K562 (cell line): ENCODE results near the gene NACC1. TPM values are rescaled to one million over a fixed set of nuclear protein-coding genes. Genes with fewer than 3 reads are reported as not detected.

ENCODE experiments used
- AFF1 ChIP-seq, 2 experiments: fragments of 450-650 bp; IDR thresholded peaks; 2 replicates each; pipeline ENCODE4 v1.6.1; 2018; ENCODE audit warnings: mild to moderate bottlenecking in 2 of 2, low read depth in 1 of 2; ENCODE audit not compliant: partially characterized antibody in 2 of 2
- CAMTA2 ChIP-seq: fragments of 250-450 bp; sonication (Bioruptor Pico); conservative IDR thresholded peaks from 2 replicates; pipeline ENCODE4 v1.5.1; 2022
- CGGBP1 ChIP-seq: fragments of 250-450 bp; sonication (Bioruptor Pico); IDR thresholded peaks from 2 replicates; pipeline ENCODE4 v1.9.0; 2021; ENCODE audit warnings: mild to moderate bottlenecking
- CHCHD3 ChIP-seq: fragments of 250-450 bp; sonication (Bioruptor Pico); IDR thresholded peaks from 2 replicates; pipeline ENCODE4 v2.1.2; 2022; ENCODE audit warnings: mild to moderate bottlenecking
- HDAC2 ChIP-seq: fragments of 450-650 bp; IDR thresholded peaks from 2 replicates; pipeline ENCODE4 v1.6.1; 2016; ENCODE audit warnings: mild to moderate bottlenecking
- HLTF ChIP-seq: fragments of 450-650 bp; IDR thresholded peaks from 2 replicates; pipeline ENCODE4 v1.6.1; 2016
- NCOR1 ChIP-seq: fragments of 450-650 bp; IDR thresholded peaks from 2 replicates; pipeline ENCODE4 v1.6.1; 2016; ENCODE audit warnings: mild to moderate bottlenecking, moderate library complexity
- NEUROD1 ChIP-seq: fragments of 150-350 bp; IDR thresholded peaks from 2 replicates; pipeline ENCODE4 v1.6.1; 2014; ENCODE audit warnings: borderline replicate concordance, low read length, low read depth; ENCODE audit not compliant: partially characterized antibody
- NFIC ChIP-seq: fragments of 450-650 bp; IDR thresholded peaks from 2 replicates; pipeline ENCODE4 v1.6.1; 2017; ENCODE audit warnings: mild to moderate bottlenecking, inconsistent platforms
- NR2F6 ChIP-seq: fragments of 450-650 bp; formaldehyde crosslinking; IDR thresholded peaks from 2 replicates; pipeline ENCODE4 v1.4.0; 2020; ENCODE audit warnings: mild to moderate bottlenecking
- PCBP1 ChIP-seq: fragments of 200-400 bp; formaldehyde crosslinking; IDR thresholded peaks from 2 replicates; pipeline ENCODE4 v1.6.1; 2018; ENCODE audit warnings: mild to moderate bottlenecking, low read depth, low read length; ENCODE audit not compliant: poor library complexity, severe bottlenecking
- POLR3G ChIP-seq: IDR thresholded peaks from 2 replicates; pipeline ENCODE4 v1.6.1; 2011; ENCODE audit not compliant: insufficient read length, insufficient replicate concordance; ENCODE audit errors: extremely low read depth
- TBL1XR1 ChIP-seq, 2 experiments: IDR thresholded peaks; 2 replicates each; pipeline ENCODE4 v1.6.1; 2012; ENCODE audit warnings: improper control_type of control experiment in 2 of 2, low read length in 2 of 2, mild to moderate bottlenecking in 1 of 2
- THRA ChIP-seq: fragments of 450-650 bp; IDR thresholded peaks from 2 replicates; pipeline ENCODE4 v1.6.1; 2017; ENCODE audit warnings: mild to moderate bottlenecking, moderate library complexity
- ZBTB1 ChIP-seq: sonication (generic); formaldehyde crosslinking; IDR thresholded peaks from 2 replicates; pipeline ENCODE4 v1.8.1; 2023; ENCODE audit warnings: missing genetic modification reagents, low read depth, mild to moderate bottlenecking, borderline replicate concordance
- ZNF316 ChIP-seq: fragments of 450-650 bp; IDR thresholded peaks from 2 replicates; pipeline ENCODE4 v1.6.1; 2016
- ZNF324 ChIP-seq: fragments of 250-450 bp; sonication (Bioruptor Pico); IDR thresholded peaks from 2 replicates; pipeline ENCODE4 v1.4.0; 2020; ENCODE audit warnings: mild to moderate bottlenecking
- ZNF518B ChIP-seq: fragments of 250-450 bp; sonication (Bioruptor Pico); IDR thresholded peaks from 2 replicates; pipeline ENCODE4 v1.5.0; 2021; ENCODE audit warnings: mild to moderate bottlenecking, moderate library complexity
- ZNF707 ChIP-seq: fragments of 250-450 bp; sonication (Bioruptor Pico); conservative IDR thresholded peaks from 2 replicates; pipeline ENCODE4 v1.8.0; 2022; ENCODE audit warnings: inconsistent platforms, mild to moderate bottlenecking, moderate library complexity
- ZNF76 ChIP-seq: fragments of 250-450 bp; sonication (Bioruptor Pico); IDR thresholded peaks from 2 replicates; pipeline ENCODE4 v1.4.0; 2020; ENCODE audit warnings: mild to moderate bottlenecking, moderate library complexity, borderline replicate concordance
- ZNF830 ChIP-seq: fragments of 250-450 bp; sonication (Bioruptor Pico); IDR thresholded peaks from 2 replicates; pipeline ENCODE4 v1.5.0; 2021; ENCODE audit warnings: mild to moderate bottlenecking
- polyA plus RNA-seq, 8 experiments: library from polyadenylated mRNA; depleted of rRNA in 4 of 8; stranded (reverse) in 5 of 8; unstranded in 3 of 8; fragments of >200 nt; fragmentation: Nextera tagmentation in 2 of 8; fragmentation: Illumina TruSeq in 1 of 8; extraction: Ambion mirVana in 2 of 8; extraction: Trizol in 1 of 8; gene quantifications; 2 replicates each; pipeline versions ENCODE4 v1.2.1 to v1.2.3, GENCODE V29; 2011 to 2014; ENCODE audit warnings: inconsistent platforms in 1 of 8, missing spikeins in 1 of 8
- total RNA-seq, 7 experiments: library from RNA; depleted of rRNA in 6 of 7; stranded (reverse); fragments of >200 nt in 6 of 7; fragmentation: Illumina TruSeq in 2 of 7; extraction: Trizol in 2 of 7; gene quantifications; 2 replicates each; pipeline versions ENCODE4 v1.2.1 to v1.2.3, GENCODE V29; 2011 to 2021; ENCODE audit warnings: low replicate concordance in 1 of 7

Gene NACC1
- total and polyA plus RNA-seq, 9 of the 15 experiments (the other 6 are each of a cell fraction or from before 2014, with no cell fraction given), result 0.04 to 96.6 (median 25.8) TPM

GRCh38 chr19:13152974-13153568 is 35.0 kb downstream of the NACC1 start (continued):
- TF ChIP-seq CGGBP1 (CRISPR knock-in tag) (peak; percentile 23; the same call in 1 of the 2 replicates), AFF1 (IDR thresholded peaks at IDR 0.05; ENCODE audit: low read depth in 1 of 2, partially characterized antibody in 2 of 2) (peak; percentile 85 to 96), ZNF518B (CRISPR knock-in tag) (no peak), NEUROD1 (no peak), NR2F6 (peak; percentile 80; the same call in 1 of the 2 replicates), CHCHD3 (CRISPR knock-in tag) (no peak), ZNF707 (CRISPR knock-in tag) (no peak), NCOR1 (peak; percentile 82), ZNF76 (CRISPR knock-in tag) (no peak), HLTF (no peak), CAMTA2 (CRISPR knock-in tag) (no peak), PCBP1 (peak; percentile 97), HDAC2 (peak; percentile 50; the same call in 1 of the 2 replicates), ZNF316 (no peak), ZNF830 (CRISPR knock-in tag) (peak; percentile 55; the same call in 1 of the 2 replicates), ZBTB1 (CRISPR knock-in tag) (peak; percentile 43; the same call in 1 of the 2 replicates), ZNF324 (CRISPR knock-in tag) (no peak), TBL1XR1 (IDR thresholded peaks at IDR 0.05; ENCODE audit: low read length in 2 of 2) (peak; percentile 88 to 91), THRA (no peak), POLR3G (no peak), NFIC (peak; percentile 82)
